ENCODE results near the gene MYO3B.
"Not testable (repeated sequence)": the region's sequence is repeated elsewhere in the genome, so short reads cannot be mapped to it uniquely, and the experiment has no call there.

The MYO3B gene

GRCh38 chr2:170652637-170653417 is 474.9 kb downstream of the MYO3B start:
- DNase-seq (ENCODE audit: low read depth), result no peak

GRCh38 chr2:170656669-170657068 is 478.7 kb downstream of the MYO3B start:
- H3K4me3 ChIP-seq (ENCODE audit: low read depth, low read length), result no peak overlapping the region
- DNase-seq (ENCODE audit: low read depth), result no peak
- no peak for TF ChIP-seq CTCF (conservative IDR thresholded peaks at IDR 0.05; ENCODE audit: low read depth, low read length)

More at GRCh38 chr2:170652637-170653417, 474.9 kb downstream of the MYO3B start:
- no peak overlapping the region for H3K4me3 ChIP-seq (ENCODE audit: low read depth, low read length)
- TF ChIP-seq CTCF (conservative IDR thresholded peaks at IDR 0.05; ENCODE audit: low read depth, low read length), result no peak

GRCh38 chr2:170660409-170660808 is 482.5 kb downstream of the MYO3B start:
- peak; percentile 64 for DNase-seq (ENCODE audit: low read depth)
- H3K4me3 ChIP-seq (ENCODE audit: low read depth, low read length), result no peak overlapping the region
- no peak for TF ChIP-seq CTCF (conservative IDR thresholded peaks at IDR 0.05; ENCODE audit: low read depth, low read length)

- no peak for DNase-seq (ENCODE audit: low read depth)
- H3K4me3 ChIP-seq (ENCODE audit: low read depth, low read length), result no peak overlapping the region
- TF ChIP-seq CTCF (conservative IDR thresholded peaks at IDR 0.05; ENCODE audit: low read depth, low read length), result no peak
These were observed 487.8 kb downstream of the MYO3B start for GRCh38 chr2:170665743-170666142.

GRCh38 chr2:170669909-170670308 is 492.0 kb downstream of the MYO3B start:
- DNase-seq (ENCODE audit: low read depth), result no peak
- no peak overlapping the region for H3K4me3 ChIP-seq (ENCODE audit: low read depth, low read length)
- TF ChIP-seq CTCF (conservative IDR thresholded peaks at IDR 0.05; ENCODE audit: low read depth, low read length), result no peak

GRCh38 chr2:170670651-170671050 is 492.7 kb downstream of the MYO3B start:
- no peak for TF ChIP-seq CTCF (conservative IDR thresholded peaks at IDR 0.05; ENCODE audit: low read depth, low read length)
- DNase-seq (ENCODE audit: low read depth), result no peak
- no peak overlapping the region for H3K4me3 ChIP-seq (ENCODE audit: low read depth, low read length)

GRCh38 chr2:170671079-170671478 is 493.1 kb downstream of the MYO3B start:
- no peak for DNase-seq (ENCODE audit: low read depth)
- TF ChIP-seq CTCF (conservative IDR thresholded peaks at IDR 0.05; ENCODE audit: low read depth, low read length), result no peak
- H3K4me3 ChIP-seq (ENCODE audit: low read depth, low read length), result no peak overlapping the region

GRCh38 chr2:170674282-170674681 is 496.3 kb downstream of the MYO3B start:
- not testable (repeated sequence) for H3K4me3 ChIP-seq (ENCODE audit: low read depth, low read length); DNase-seq (ENCODE audit: low read depth)
